GM19372 (cell line): ENCODE measurements around the gene ZEB1.

ENCODE experiments used
- ATAC-seq: cut with Tn5 transposase; IDR thresholded peaks from one replicate; pipeline ENCODE4 v1.9.1; 2021; ENCODE audit warnings: mild to moderate bottlenecking, low read depth, moderate library complexity; ENCODE audit not compliant: unreplicated experiment

Gene ZEB1

GRCh38 chr10:31477584-31477983 is 158.6 kb downstream of the ZEB1 start:
- no peak for ATAC-seq

GRCh38 chr10:31479752-31480151 is 160.7 kb downstream of the ZEB1 start:
- no peak for ATAC-seq

- ATAC-seq = no peak
Observed at GRCh38 chr10:31483546-31483945, 164.5 kb downstream of the ZEB1 start.

GRCh38 chr10:31484431-31485135 is 165.6 kb downstream of the ZEB1 start:
- no peak for ATAC-seq

- no peak for ATAC-seq
Observed at GRCh38 chr10:31490858-31491504, 172.0 kb downstream of the ZEB1 start.

- no peak for ATAC-seq
Observed at GRCh38 chr10:31507427-31507826, 188.4 kb downstream of the ZEB1 start.

GRCh38 chr10:31508234-31508633 is 189.2 kb downstream of the ZEB1 start:
- ATAC-seq = no peak

- ATAC-seq = no peak
Observed at GRCh38 chr10:31508882-31509281, 189.9 kb downstream of the ZEB1 start.

GRCh38 chr10:31509989-31510388 is 191.0 kb downstream of the ZEB1 start:
- no peak for ATAC-seq

- ATAC-seq = no peak
Observed at GRCh38 chr10:31515116-31515515, 196.1 kb downstream of the ZEB1 start.

- no peak for ATAC-seq
Observed at GRCh38 chr10:31515819-31516402, 196.9 kb downstream of the ZEB1 start.

GRCh38 chr10:31520986-31521831 is 202.2 kb downstream of the ZEB1 start:
- no peak for ATAC-seq

- ATAC-seq = no peak
Observed at GRCh38 chr10:31522820-31523219, 203.8 kb downstream of the ZEB1 start.

- ATAC-seq = no peak
Observed at GRCh38 chr10:31524460-31524859, 205.4 kb downstream of the ZEB1 start.

- no peak for ATAC-seq
Observed at GRCh38 chr10:31526178-31526577, 207.2 kb downstream of the ZEB1 start.

GRCh38 chr10:31526681-31527080 is 207.7 kb downstream of the ZEB1 start:
- no peak for ATAC-seq

- no peak for ATAC-seq
Observed at GRCh38 chr10:31528831-31529230, 209.8 kb downstream of the ZEB1 start.

- no peak for ATAC-seq
Observed at GRCh38 chr10:31536302-31536701, 217.3 kb downstream of the ZEB1 start.

GRCh38 chr10:31549896-31550295 is 230.9 kb downstream of the ZEB1 start:
- no peak for ATAC-seq

- no peak for ATAC-seq
Observed at GRCh38 chr10:31554556-31554955, 235.5 kb downstream of the ZEB1 start.

GRCh38 chr10:31557854-31558253 is 238.8 kb downstream of the ZEB1 start:
- ATAC-seq = no peak
